BLaER1 (cell line): ENCODE data around the gene RAD1.
A peak's percentile ranks its signal among the peaks of the same experiment; 100 is the strongest.
"Not testable (repeated sequence)": the region's sequence is repeated elsewhere in the genome, so short reads cannot be mapped to it uniquely, and the experiment has no call there.

Source experiments
- H3K27ac ChIP-seq: shearing (Covaris generic); formaldehyde crosslinking; 2 replicates; pipeline ENCODE4 v1.8.1; 2022
- H3K27me3 ChIP-seq: shearing (Covaris generic); formaldehyde crosslinking; 2 replicates; pipeline ENCODE4 v1.8.1; 2022
- H3K36me3 ChIP-seq: shearing (Covaris generic); formaldehyde crosslinking; 2 replicates; pipeline ENCODE4 v1.8.1; 2022
- H3K4me1 ChIP-seq: shearing (Covaris generic); formaldehyde crosslinking; 2 replicates; pipeline ENCODE4 v1.8.1; 2022
- H3K4me2 ChIP-seq: shearing (Covaris generic); formaldehyde crosslinking; 2 replicates; pipeline ENCODE4 v1.8.1; 2022
- H3K4me3 ChIP-seq: shearing (Covaris generic); formaldehyde crosslinking; 2 replicates; pipeline ENCODE4 v1.8.1; 2022
- H3K9ac ChIP-seq: shearing (Covaris generic); formaldehyde crosslinking; 2 replicates; pipeline ENCODE4 v1.8.1; 2022
- H3K9me3 ChIP-seq: shearing (Covaris generic); formaldehyde crosslinking; 2 replicates; pipeline ENCODE4 v1.8.1; 2022
- H4K20me1 ChIP-seq: shearing (Covaris generic); formaldehyde crosslinking; 2 replicates; pipeline ENCODE4 v1.8.1; 2022
- Cebpa-rat ChIP-seq: shearing (Covaris generic); IDR thresholded peaks from 2 replicates; pipeline ENCODE4 v1.8.1; 2022

Gene RAD1

GRCh38 chr5:34929720-34930461, 14.6 kb upstream of the RAD1 start:
- Histone ChIP-seq H3K4me1 (peaks cover 27% of the 10 kb centered on the region), H4K20me1 (peaks cover 49% of the 10 kb centered on the region)

GRCh38 chr5:34929134-34929719, 13.9 kb upstream of the RAD1 start, which contains the start of gene DNAJC21:
TSS of gene DNAJC21 (plus strand) at chr5:34929559. CDS start at chr5:34929820, 261 bp downstream.
- Histone ChIP-seq H3K27ac (peak within 1 kb of the TSS; percentile 87), H3K4me1 (peaks cover 27% of the 10 kb centered on the region), H3K4me3 (peak within 1 kb of the TSS; percentile 94), H3K27me3 (no peaks in the 10 kb centered on the region), H4K20me1 (peaks cover 42% of the 10 kb centered on the region), H3K9ac (peak within 1 kb of the TSS; percentile 94), H3K4me2 (peak within 1 kb of the TSS; percentile 81), H3K36me3 (peaks cover 47% of the 10 kb centered on the region), H3K9me3 (no peaks in the 10 kb centered on the region)
- TF ChIP-seq Cebpa-rat, result no peak

More at GRCh38 chr5:34929720-34930461, 14.6 kb upstream of the RAD1 start:
- Histone ChIP-seq H3K4me2 (peak overlapping the region; percentile 81), H3K9ac (peak overlapping the region; percentile 94), H3K27ac (peak overlapping the region; percentile 87), H3K4me3 (peak overlapping the region; percentile 94), H3K9me3 (no peaks in the 10 kb centered on the region), H3K27me3 (no peaks in the 10 kb centered on the region), H3K36me3 (peaks cover 47% of the 10 kb centered on the region)
- no peak for TF ChIP-seq Cebpa-rat

GRCh38 chr5:34928267-34928666, 13.0 kb upstream of the RAD1 start:
- Histone ChIP-seq H3K27ac (no peak overlapping the region), H3K4me3 (no peak overlapping the region), H4K20me1 (peaks cover 33% of the 10 kb centered on the region), H3K9ac (no peak overlapping the region), H3K27me3 (no peaks in the 10 kb centered on the region), H3K9me3 (no peaks in the 10 kb centered on the region), H3K4me1 (peaks cover 27% of the 10 kb centered on the region), H3K36me3 (peaks cover 47% of the 10 kb centered on the region), H3K4me2 (peak overlapping the region; percentile 71)
- TF ChIP-seq Cebpa-rat, result no peak

- peaks cover 28% of the 10 kb centered on the region for H4K20me1 ChIP-seq
- H3K4me2 ChIP-seq, result no peak overlapping the region
- no peaks in the 10 kb centered on the region for H3K27me3 ChIP-seq
- no peaks in the 10 kb centered on the region for H3K9me3 ChIP-seq
- TF ChIP-seq Cebpa-rat, result no peak
- no peak overlapping the region for H3K27ac ChIP-seq
- peaks cover 27% of the 10 kb centered on the region for H3K4me1 ChIP-seq
- no peak overlapping the region for H3K9ac ChIP-seq
- no peak overlapping the region for H3K4me3 ChIP-seq
- peaks cover 49% of the 10 kb centered on the region for H3K36me3 ChIP-seq
Observed at GRCh38 chr5:34927785-34928184, 12.5 kb upstream of the RAD1 start.

- Histone ChIP-seq H3K36me3 (peaks cover 57% of the 10 kb centered on the region), H3K9me3 (no peaks in the 10 kb centered on the region), H4K20me1 (peaks cover 14% of the 10 kb centered on the region), H3K4me1 (peaks cover 20% of the 10 kb centered on the region), H3K9ac (no peak overlapping the region), H3K27me3 (no peaks in the 10 kb centered on the region), H3K4me3 (no peak overlapping the region), H3K4me2 (no peak overlapping the region), H3K27ac (no peak overlapping the region)
- TF ChIP-seq Cebpa-rat, result no peak
Observed at GRCh38 chr5:34926318-34926888, 11.1 kb upstream of the RAD1 start.

- no peak overlapping the region for H3K27ac ChIP-seq
- H3K27me3 ChIP-seq, result no peaks in the 10 kb centered on the region
- H4K20me1 ChIP-seq, result peaks cover 10% of the 10 kb centered on the region
- H3K4me3 ChIP-seq, result no peak overlapping the region
- no peak for TF ChIP-seq Cebpa-rat
- H3K36me3 ChIP-seq, result peaks cover 73% of the 10 kb centered on the region
- no peak overlapping the region for H3K4me2 ChIP-seq
- H3K9me3 ChIP-seq, result no peaks in the 10 kb centered on the region
- no peak overlapping the region for H3K9ac ChIP-seq
- peaks cover 10% of the 10 kb centered on the region for H3K4me1 ChIP-seq
Observed at GRCh38 chr5:34924462-34924765, 9.1 kb upstream of the RAD1 start.

GRCh38 chr5:34923694-34924461, 8.6 kb upstream of the RAD1 start:
- peaks cover 78% of the 10 kb centered on the region for H3K36me3 ChIP-seq
- no peak overlapping the region for H3K9ac ChIP-seq
- H3K4me2 ChIP-seq, result no peak overlapping the region
- peaks cover 9% of the 10 kb centered on the region for H3K4me1 ChIP-seq
- H3K9me3 ChIP-seq, result no peaks in the 10 kb centered on the region
- no peak overlapping the region for H3K4me3 ChIP-seq
- no peaks in the 10 kb centered on the region for H3K27me3 ChIP-seq
- H3K27ac ChIP-seq, result no peak overlapping the region
- no peak for TF ChIP-seq Cebpa-rat
- peaks cover 15% of the 10 kb centered on the region for H4K20me1 ChIP-seq

GRCh38 chr5:34923256-34923655, 8.0 kb upstream of the RAD1 start:
- Histone ChIP-seq H3K36me3 (peaks cover 84% of the 10 kb centered on the region), H4K20me1 (peaks cover 21% of the 10 kb centered on the region)
- not testable (repeated sequence) for H3K4me1 ChIP-seq, H3K4me2 ChIP-seq, H3K4me3 ChIP-seq, H3K9me3 ChIP-seq, H3K9ac ChIP-seq, H3K27ac ChIP-seq, H3K27me3 ChIP-seq

- Histone ChIP-seq H3K4me1 (peaks cover 26% of the 10 kb centered on the region), H4K20me1 (peaks cover 39% of the 10 kb centered on the region), H3K36me3 (peaks cover 64% of the 10 kb centered on the region), H3K4me2 (no peak overlapping the region), H3K4me3 (no peak overlapping the region), H3K27me3 (no peaks in the 10 kb centered on the region), H3K27ac (no peak overlapping the region), H3K9ac (no peak overlapping the region), H3K9me3 (no peaks in the 10 kb centered on the region)
- no peak; the same call in 1 of the 2 replicates for TF ChIP-seq Cebpa-rat
Observed at GRCh38 chr5:34919077-34919476, 3.8 kb upstream of the RAD1 start.

GRCh38 chr5:34918025-34918424, 2.7 kb upstream of the RAD1 start:
- Histone ChIP-seq H3K4me3 (no peak overlapping the region), H3K9ac (no peak overlapping the region), H3K27ac (no peak overlapping the region), H4K20me1 (peaks cover 45% of the 10 kb centered on the region), H3K4me1 (peaks cover 37% of the 10 kb centered on the region), H3K9me3 (no peaks in the 10 kb centered on the region), H3K27me3 (no peaks in the 10 kb centered on the region), H3K36me3 (peaks cover 54% of the 10 kb centered on the region), H3K4me2 (peak overlapping the region; percentile 95)
- TF ChIP-seq Cebpa-rat, result no peak
